ENCODE data around the gene LZTS3.
"Not testable (repeated sequence)": the region's sequence is repeated elsewhere in the genome, so short reads cannot be mapped to it uniquely, and the experiment has no call there.

Gene LZTS3

DNA sequence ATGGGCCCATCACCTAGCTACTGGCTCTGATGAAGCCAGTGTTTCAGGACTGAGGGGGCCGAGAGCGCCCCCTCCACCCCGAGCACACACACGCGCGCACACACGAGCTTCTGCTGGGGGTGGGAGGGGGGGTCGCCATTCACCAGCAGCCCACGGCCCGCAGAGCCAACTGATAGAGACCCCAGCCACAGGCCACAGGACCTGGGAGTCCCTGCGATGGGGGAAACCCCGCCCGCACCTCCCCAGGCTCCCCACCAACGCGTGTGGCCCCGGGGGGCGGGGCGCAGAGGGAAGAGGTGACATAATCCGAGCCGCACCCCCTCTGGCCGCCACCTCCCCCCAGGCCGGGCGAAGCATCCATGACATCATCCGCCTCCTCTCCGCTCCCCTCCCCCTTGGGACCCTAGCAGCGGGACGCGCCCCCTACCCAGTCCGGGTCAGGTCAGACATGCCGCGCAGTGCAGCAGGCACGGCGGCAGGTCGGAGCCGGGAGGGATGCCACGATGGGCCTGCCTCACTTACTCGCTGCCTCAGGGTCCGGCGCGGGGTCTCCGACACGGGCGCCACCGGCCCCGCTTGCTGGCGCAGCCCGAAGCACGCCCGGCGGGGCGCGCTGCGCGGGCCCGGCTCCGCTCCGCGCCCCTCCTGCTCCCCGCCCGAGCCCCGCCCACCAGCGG lies at the start of gene LZTS3:
Gene LZTS3 (minus strand): TSS at position 617 of the 677 bp plus-strand sequence. CDS start 6,386 bp downstream, outside the sequence.
- peak; percentile 68 to 75 for DNase-seq (ENCODE audit: low read depth in 1 of 2, low spot score in 1 of 2)
- in situ Hi-C loops (cut with HindIII; ENCODE audit: low pct_unique_long_range_greater_than_20kb, low sequenced_read_pairs) = no loop called here
- no peak for TF ChIP-seq JUND (IDR thresholded peaks at IDR 0.05; ENCODE audit: low read depth)

DNA sequence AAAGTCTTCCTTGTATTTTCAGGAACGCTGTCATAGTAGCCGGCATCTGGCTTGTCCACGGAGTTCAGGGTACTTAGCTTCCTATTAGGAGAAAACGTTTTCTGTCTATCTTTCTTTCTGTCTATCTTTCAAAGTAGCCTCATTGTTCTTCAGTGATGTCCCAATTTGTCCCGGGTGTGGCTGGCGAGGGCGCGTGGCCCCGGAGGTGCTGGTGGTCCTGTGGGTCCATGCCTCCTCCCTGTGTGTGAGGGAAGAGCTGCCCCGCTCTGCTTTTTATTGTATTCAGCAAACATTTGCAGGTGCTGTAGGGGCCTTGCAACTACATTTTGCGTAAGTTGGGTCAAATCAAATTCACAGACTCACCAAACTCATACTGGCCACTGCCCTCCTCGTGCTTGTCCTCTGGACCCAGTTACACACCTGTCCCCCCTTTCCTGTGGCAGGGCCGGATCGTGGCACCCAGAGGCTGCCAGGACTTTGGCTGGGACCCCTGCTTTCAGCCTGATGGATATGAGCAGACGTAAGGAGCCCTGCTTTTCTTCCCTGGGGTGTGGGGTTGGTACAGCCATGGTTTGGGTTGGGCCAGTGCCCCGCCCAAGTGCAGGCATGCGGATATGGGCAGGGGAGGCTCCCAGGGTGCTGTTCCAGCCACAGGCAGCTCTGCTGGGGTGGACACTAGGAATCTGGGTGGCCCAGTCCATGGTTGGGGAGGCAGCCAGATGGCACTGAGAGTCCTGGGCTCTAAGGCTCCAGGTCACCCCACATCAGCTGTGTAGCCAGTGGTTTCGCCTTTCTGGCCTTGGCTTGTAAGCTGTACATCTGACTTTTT lies 48.3 kb upstream of the LZTS3 start:
- no peak for DNase-seq (ENCODE audit: low read depth in 1 of 2, low spot score in 1 of 2)
- in situ Hi-C loops (cut with HindIII; ENCODE audit: low pct_unique_long_range_greater_than_20kb, low sequenced_read_pairs) = no loop called here
- no peak for TF ChIP-seq JUND (IDR thresholded peaks at IDR 0.05; ENCODE audit: low read depth)

DNA sequence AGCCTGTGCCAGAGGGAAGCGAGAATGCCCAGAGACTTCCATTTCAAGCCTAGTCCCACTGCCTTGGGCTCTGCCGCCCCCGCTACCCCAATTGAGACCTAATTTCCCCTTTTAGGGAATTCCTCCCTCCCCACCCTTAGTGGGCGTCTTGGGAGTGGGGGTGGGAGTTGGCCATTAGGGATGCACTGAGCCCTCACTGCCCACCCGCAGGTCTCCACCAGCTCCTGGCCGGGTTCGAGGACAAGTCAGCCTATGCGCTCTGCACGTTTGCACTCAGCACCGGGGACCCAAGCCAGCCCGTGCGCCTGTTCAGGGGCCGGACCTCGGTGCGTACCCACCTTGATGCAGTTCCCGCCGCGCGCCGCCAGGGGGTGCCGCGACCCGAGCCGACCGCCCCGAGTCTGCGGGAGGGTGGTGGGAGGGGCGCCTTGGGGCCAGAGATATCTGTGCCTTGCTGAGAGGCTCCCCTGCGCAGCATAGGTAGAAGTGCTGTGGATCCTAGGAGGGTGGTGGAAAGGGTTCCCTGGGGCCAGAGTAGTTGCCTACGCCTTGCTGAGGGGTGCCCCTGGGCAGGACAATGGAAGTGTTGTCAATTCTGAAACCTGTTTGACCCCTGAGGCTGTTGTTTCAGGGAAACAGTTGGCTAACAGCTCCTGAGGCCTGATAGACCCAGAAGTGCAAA lies 45.1 kb upstream of the LZTS3 start:
- in situ Hi-C loops (cut with HindIII; ENCODE audit: low pct_unique_long_range_greater_than_20kb, low sequenced_read_pairs) = no loop called here
- peak; percentile 58 to 69 for DNase-seq (ENCODE audit: low read depth in 1 of 2, low spot score in 1 of 2)
- TF ChIP-seq JUND (IDR thresholded peaks at IDR 0.05; ENCODE audit: low read depth) = no peak

DNA sequence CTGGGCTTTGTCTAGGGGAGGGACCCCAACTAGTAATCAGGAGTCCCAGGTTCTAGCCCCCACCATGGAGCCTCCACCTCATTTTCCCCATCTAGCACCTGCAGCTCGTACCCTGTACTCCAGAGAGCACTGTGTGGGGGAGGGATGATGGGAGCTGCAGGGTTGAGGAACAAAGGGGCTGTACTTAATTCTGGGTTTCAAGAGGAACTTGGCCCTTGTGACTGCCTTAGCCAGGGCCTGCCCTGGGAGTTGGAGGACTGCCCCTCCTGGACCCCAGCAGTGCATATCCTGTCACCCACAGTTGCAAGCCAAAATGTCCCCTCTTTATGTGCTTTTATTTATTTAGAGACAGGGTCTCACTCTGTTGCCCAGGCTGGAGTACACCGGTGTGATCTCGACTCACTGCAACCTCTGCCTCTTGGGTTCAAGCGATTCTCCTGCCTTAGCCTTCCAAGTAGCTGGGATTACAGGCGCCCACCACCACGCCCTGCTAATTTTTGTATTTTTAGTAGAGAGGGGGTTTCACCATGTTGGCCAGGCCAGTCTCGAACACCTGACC lies 42.1 kb upstream of the LZTS3 start:
- in situ Hi-C loops (cut with HindIII; ENCODE audit: low pct_unique_long_range_greater_than_20kb, low sequenced_read_pairs); DNase-seq (ENCODE audit: low read depth in 1 of 2, low spot score in 1 of 2): not testable (repeated sequence)

DNA sequence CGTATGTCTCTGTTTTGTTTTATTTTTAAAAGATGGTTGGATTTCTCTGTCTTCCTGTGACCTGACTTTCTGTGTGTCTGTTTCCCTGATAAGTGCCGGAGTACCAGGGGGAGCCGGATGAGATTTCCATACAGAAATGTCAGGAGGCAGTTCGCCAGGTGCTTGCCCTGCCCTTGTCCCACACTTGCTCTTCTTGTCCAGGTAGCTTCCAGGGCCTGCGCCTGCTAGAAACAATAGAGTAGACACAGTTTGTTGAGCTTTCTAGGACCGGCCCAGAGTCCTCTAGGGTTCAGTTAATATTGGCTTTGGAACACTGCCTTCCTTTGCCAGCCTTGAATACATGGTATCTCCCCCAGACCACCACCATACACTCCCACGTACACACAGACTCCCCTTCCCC lies 39.9 kb upstream of the LZTS3 start:
- in situ Hi-C loops (cut with HindIII; ENCODE audit: low pct_unique_long_range_greater_than_20kb, low sequenced_read_pairs) = no loop called here
- no peak for TF ChIP-seq JUND (IDR thresholded peaks at IDR 0.05; ENCODE audit: low read depth)
- DNase-seq (ENCODE audit: low read depth in 1 of 2, low spot score in 1 of 2) = no peak

DNA sequence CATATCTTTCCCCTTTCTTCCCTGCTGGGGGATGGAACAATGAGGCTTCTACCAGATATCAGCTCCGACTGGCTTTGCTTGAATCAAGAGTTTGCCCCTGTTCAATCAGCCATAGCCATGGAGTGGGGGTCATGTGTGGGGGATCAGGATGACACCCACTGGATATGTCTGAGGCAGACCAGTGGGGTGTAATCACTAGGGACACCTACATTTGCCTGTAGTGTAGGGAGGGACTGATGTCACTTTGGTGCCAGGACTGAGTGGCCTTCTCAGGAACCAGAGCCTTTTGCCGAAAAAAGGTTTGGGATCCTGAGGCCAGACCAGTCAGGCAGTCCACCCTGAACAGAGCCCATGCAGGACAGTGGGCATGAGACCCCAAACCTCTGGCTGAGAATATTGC lies 37.0 kb upstream of the LZTS3 start:
- in situ Hi-C loops (cut with HindIII; ENCODE audit: low pct_unique_long_range_greater_than_20kb, low sequenced_read_pairs) = no loop called here
- DNase-seq (ENCODE audit: low read depth in 1 of 2, low spot score in 1 of 2) = no peak
- no peak for TF ChIP-seq JUND (IDR thresholded peaks at IDR 0.05; ENCODE audit: low read depth)

DNA sequence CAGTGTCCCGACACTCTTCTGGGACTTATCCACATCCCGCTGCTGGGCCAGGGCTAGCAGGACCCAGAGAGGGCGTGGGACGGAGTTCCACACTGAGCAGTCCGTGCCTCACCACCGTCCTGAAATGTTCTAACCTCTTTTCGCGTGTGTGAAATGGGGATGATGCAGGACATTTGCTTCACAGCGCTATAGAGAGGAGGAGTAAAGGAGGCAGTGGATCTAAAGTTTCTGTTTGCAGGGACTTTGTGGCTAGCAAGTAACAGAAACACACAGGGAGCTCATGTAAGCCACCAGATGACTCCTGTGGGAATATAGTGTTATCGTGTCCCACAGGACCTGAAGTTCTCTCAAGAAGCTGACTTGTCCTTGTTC lies 36.6 kb upstream of the LZTS3 start:
- in situ Hi-C loops (cut with HindIII; ENCODE audit: low pct_unique_long_range_greater_than_20kb, low sequenced_read_pairs) = no loop called here
- no peak for TF ChIP-seq JUND (IDR thresholded peaks at IDR 0.05; ENCODE audit: low read depth)
- DNase-seq (ENCODE audit: low read depth in 1 of 2, low spot score in 1 of 2) = no peak

DNA sequence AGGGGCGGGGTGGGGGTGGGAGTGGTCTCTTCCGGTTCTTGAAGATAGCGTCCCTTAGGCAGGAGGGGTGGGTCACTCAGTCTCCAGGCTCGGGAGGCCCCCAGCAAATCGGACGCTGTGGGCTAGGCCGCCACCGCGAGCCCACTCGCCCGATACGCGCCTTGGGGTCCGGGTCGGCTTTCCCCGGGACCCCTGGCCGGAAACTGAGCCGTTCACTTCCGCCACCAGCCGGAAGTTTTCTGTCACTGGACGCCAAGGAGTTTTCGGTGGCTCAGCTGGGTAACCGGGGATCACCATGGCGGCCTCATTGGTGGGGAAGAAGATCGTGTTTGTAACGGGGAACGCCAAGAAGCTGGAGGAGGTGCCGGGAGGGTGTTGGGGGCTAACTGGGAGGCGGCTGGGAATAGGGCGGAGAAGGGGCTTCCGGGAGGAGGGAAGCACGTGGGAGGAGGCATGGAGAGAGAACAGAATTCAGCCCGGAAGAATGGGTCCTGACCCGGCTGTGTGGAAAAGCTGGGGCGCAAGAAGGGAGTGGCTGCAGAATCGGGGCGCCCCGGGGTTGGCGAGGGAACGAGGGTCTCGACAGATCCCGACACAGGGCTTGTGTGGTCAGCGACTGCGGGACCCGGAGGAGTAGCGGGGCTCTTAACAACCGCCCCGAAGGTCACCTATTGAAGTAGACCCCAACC lies 36.1 kb upstream of the LZTS3 start, which contains the start of gene ITPA:
Gene ITPA (plus strand): TSS at position 242 of the 689 bp plus-strand sequence. CDS start 54 bp downstream, at position 296.
- TF ChIP-seq JUND (IDR thresholded peaks at IDR 0.05; ENCODE audit: low read depth) = no peak
- in situ Hi-C loops (cut with HindIII; ENCODE audit: low pct_unique_long_range_greater_than_20kb, low sequenced_read_pairs) = no loop called here
- peak; percentile 58 to 68 for DNase-seq (ENCODE audit: low read depth in 1 of 2, low spot score in 1 of 2)

DNA sequence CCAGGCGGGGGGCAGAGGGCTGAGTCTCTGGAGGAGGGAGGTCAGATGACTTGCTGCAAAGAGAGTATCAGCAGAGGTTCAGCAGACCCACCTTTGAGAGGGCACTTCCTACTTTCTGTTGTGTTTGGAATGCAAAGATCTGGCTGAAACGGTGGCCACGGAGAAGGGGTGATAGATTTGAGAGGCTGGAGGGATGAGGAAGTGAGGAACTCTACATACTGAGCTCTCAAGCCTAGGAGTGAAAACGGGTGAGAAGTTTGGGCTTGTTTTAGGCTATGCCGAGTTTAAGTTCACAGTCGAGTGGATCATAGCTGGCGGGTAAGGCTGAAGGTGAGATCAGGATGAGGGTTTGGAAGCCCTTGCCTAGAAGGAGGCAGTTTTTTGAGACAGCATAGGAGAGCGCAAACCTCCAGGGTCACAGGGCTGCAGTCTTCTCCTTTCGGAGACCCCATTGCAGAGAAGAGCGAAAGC lies 35.5 kb upstream of the LZTS3 start:
- TF ChIP-seq JUND (IDR thresholded peaks at IDR 0.05; ENCODE audit: low read depth) = no peak
- in situ Hi-C loops (cut with HindIII; ENCODE audit: low pct_unique_long_range_greater_than_20kb, low sequenced_read_pairs) = no loop called here
- DNase-seq (ENCODE audit: low read depth in 1 of 2, low spot score in 1 of 2) = no peak

DNA sequence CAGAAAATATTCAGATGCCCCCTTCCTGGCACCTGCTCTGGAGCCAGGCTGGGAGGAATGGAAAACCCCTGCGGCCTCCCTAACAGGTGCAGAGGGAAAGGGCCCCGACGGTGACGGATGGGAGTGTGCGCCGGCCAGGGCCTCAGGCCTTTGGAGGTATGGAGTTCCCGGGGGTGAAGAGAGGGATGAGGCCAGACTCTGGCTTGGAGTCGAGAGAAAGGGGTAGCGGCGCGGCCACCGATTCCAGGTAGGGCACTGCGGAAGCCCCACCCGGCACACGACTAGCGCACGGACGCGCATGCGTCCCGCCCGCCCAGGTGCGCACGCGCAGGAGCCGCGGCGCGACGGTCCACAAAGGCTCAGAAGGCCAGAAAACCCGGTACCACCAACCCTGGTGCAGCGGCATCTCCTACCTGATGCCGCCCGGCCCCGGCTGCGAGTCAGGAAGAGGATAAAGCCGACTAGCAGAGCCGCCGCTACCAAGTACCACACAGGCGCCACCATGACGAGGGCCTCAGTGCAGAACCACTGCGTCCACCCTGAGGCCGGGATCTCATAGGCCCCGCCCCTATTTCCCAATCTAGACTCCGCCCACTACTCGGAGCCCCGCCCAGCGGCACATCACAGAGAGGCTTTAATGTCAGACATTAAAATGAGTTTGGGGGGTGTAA lies 30.9 kb upstream of the LZTS3 start, which contains the start of gene DDRGK1:
Gene DDRGK1 (minus strand): TSS at position 559 of the 671 bp plus-strand sequence. CDS start 55 bp downstream, at position 504.
- in situ Hi-C loops (cut with HindIII; ENCODE audit: low pct_unique_long_range_greater_than_20kb, low sequenced_read_pairs) = no loop called here

DNA sequence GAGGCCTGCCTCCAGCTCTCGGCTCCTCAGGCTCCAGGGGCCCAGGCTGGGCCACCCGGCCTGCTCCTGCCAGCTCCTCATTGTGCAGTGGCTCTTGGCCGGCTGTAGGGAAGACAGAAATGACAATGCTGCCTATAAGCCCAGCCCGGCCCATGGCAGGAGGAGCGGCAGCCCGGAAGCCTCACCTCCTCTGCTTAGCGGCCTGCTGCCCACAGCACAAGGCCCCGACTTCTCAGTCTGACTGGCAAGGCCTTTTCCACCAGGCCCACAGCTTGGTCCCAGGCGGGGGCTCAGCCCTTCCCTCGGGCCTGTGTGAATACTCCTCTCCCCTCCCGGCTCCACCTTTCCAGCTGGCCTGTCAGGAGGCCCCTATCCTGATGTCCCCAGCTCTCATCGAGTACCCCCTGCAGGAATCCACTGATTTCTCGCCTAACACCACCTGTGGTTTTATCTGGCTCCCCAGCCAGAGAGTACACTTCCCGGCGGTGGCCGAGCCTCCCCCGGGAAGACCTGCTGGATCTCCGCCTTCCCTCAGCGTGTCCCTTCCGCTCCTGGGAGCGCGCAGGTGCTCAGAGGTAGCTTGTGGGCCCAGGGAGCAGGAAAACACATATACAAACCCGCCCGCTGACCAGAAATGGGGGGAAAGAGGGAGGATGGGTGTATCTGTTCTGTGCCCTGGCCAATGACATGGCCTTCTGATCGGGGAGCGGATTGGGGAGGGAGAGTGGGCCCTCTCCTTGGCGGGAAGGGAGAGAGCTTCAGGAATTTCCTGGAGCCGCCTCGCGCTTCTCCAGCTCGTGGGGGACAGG lies 30.2 kb upstream of the LZTS3 start:
- TF ChIP-seq JUND (IDR thresholded peaks at IDR 0.05; ENCODE audit: low read depth) = no peak
- in situ Hi-C loops (cut with HindIII; ENCODE audit: low pct_unique_long_range_greater_than_20kb, low sequenced_read_pairs) = no loop called here
- DNase-seq (ENCODE audit: low read depth in 1 of 2, low spot score in 1 of 2) = peak; percentile 39 to 66

More for the DNA sequence above, 30.9 kb upstream of the LZTS3 start, which contains the start of gene DDRGK1:
- TF ChIP-seq JUND (IDR thresholded peaks at IDR 0.05; ENCODE audit: low read depth) = no peak
- peak; percentile 84 to 87 for DNase-seq (ENCODE audit: low read depth in 1 of 2, low spot score in 1 of 2)

Measured in T47D (cell line).